ENCODE data around the gene KCNC1.

DNA sequence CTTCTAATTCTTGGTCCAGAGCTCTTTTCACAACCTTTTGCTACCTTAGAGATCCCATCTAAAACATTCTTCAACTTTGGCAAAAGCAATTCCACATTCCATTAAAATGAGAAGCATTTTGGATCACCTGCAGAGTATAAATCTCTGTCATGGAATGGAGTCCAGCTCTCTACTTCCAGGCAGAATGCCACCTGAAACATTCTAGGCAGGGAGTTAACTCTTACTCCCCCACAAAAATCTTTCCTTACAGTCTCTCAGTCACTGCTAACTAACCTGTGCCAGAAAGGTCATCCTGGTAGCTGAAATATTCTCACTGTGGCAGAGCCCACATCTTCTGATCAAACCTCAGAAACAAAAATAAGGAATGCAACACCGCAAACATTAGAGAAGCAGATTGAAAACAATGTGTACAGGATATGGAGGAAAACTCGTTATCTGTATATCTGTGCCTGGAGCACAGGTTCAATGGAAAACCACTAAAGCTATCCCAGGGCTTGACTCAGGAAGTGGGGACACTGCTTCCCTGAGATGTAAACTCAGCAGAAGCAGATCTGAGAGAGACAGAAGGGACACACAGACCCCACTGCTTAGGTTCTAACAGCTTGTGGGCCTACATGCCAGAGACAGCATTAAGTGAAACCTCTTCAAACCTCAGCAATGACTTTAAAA lies 78.9 kb downstream of the KCNC1 start:
- TF ChIP-seq, protein P1, sequence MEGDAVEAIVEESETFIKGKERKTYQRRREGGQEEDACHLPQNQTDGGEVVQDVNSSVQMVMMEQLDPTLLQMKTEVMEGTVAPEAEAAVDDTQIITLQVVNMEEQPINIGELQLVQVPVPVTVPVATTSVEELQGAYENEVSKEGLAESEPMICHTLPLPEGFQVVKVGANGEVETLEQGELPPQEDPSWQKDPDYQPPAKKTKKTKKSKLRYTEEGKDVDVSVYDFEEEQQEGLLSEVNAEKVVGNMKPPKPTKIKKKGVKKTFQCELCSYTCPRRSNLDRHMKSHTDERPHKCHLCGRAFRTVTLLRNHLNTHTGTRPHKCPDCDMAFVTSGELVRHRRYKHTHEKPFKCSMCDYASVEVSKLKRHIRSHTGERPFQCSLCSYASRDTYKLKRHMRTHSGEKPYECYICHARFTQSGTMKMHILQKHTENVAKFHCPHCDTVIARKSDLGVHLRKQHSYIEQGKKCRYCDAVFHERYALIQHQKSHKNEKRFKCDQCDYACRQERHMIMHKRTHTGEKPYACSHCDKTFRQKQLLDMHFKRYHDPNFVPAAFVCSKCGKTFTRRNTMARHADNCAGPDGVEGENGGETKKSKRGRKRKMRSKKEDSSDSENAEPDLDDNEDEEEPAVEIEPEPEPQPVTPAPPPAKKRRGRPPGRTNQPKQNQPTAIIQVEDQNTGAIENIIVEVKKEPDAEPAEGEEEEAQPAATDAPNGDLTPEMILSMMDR (IDR thresholded peaks at IDR 0.05; ENCODE audit: poor library complexity): no peak
- no peak for TF ChIP-seq EZH2 (IDR thresholded peaks at IDR 0.05; ENCODE audit: borderline replicate concordance)
